ENCODE measurements around the gene SEC23A.
"Not testable (repeated sequence)": the region's sequence is repeated elsewhere in the genome, so short reads cannot be mapped to it uniquely, and the experiment has no call there.

SEC23A gene

DNA sequence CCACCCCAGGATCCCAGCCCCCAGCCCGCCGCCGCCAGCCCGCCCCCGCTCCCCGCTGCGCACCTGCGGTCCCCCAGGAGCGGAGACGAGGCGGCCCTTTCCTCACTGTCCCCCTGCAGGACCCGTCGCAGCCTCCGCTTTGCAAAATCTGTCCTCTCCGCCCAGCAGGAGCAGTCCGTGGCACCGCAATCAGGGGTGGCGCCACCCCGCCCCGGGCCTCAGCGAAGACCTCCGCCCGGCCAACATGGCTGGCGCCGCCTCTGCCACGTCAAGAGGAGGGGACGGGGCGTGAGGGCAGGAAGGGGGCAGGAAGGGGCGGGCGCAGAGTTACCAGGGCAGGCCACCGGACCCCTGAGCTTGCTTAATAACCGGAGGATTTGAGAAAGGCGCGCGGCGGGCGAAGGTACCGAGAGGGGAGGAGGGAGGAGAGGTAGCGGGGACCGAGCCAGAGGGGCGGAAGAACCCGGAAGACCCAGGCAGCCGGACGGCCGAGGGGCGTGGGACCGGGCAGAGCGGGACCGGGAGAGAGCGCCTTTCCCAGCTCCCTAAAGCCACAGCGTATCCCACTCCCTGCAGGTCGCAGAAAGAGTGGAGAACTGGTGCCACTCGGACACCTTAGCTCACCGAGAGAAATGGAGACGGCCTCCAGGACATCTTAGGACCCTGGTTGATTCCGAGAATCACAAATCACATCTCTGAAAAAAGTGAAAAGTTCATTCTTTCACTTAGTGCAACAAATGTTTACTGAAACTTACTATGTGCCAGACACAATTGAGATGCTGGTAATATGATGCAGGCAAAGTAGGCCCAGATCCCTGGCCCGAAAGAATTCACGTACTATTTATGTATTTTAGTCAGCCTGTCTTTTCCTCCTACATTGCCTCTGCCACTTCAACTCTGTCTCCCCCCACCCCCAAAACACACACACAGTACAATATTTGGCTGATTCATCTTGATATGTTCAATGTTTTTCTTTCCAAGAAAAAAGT, at the start of gene SEC23A:
TSS of gene SEC23A (minus strand) at position 267 of the 989 bp plus-strand sequence. CDS start 7,117 bp downstream, outside the sequence.
- H3K27me3 ChIP-seq (ENCODE audit: insufficient read depth, low read length) = no peaks in the 10 kb centered on the region
- H3K79me2 ChIP-seq (ENCODE audit: control insufficient read depth, insufficient read depth, low read length, unreplicated experiment) = peaks cover 65% of the 10 kb centered on the region
- no peaks in the 10 kb centered on the region for H3K36me3 ChIP-seq (ENCODE audit: insufficient read depth, low read length)
- H3K4me3 ChIP-seq (ENCODE audit: low read depth, low read length) = peak within 1 kb of the TSS; percentile 84
- H2AFZ ChIP-seq (ENCODE audit: low read length, unreplicated experiment) = peak within 1 kb of the TSS; percentile 77
- peaks cover 15% of the 10 kb centered on the region for H3K4me1 ChIP-seq (ENCODE audit: control insufficient read depth, insufficient read depth, low read length, unreplicated experiment)
- peak within 1 kb of the TSS; percentile 87 for H3K27ac ChIP-seq (ENCODE audit: low read depth, low read length)

DNA sequence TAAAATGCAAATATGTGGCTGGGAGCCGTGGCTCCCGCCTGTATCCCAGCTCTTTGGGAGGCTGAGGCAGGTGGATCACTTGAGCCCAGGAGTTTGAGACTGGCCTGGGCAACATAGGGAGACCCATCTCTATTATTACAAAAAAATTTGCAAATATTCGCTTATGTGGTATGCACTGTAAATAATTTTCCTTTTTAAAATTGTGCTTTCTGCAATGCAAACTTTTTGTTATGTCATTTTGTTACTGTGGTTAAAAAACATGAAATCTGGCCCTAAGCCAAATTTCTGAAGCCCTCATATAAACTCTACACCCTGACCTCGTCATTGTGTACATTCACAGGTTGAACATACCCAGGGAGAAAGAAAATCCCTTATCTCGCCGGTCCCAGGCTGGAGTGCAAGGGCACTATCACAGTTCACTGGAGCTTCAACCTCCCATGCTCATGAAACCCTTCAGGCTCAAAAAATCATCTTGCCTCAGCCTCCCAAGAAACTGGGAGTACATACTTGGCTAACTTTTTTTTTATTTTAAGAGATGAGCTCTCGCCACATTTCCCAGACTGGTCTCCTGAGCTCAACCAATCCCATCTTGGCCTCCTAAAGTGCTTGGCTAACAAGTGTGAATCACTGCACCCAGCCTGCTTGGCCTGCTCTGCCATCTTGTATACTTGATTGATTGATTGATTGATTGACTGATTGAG, 42.4 kb upstream of the SEC23A start:
- Histone ChIP-seq H3K27ac (ENCODE audit: low read depth, low read length) (no peak overlapping the region), H3K36me3 (ENCODE audit: insufficient read depth, low read length) (peaks cover 10% of the 10 kb centered on the region; the same call in 1 of the 2 replicates)

DNA sequence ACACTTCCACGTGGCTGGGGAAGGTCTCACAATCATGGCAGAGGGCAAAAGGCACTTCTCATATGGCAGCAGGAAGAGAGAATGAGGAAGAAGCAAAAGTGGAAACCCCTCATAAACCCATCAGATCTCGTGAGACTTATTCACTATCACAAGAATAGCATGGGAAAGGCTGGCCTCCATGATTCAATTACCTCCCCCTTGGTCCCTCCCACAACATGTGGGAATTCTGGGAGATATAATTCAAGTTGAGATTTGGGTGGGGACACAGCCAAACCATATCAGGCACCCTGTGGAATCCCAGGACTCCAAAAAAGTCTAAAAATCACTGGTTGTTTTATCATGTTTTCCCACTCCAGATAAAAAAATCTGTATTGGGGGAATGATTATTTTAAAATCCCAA, 40.2 kb upstream of the SEC23A start:
- H3K79me2 ChIP-seq (ENCODE audit: control insufficient read depth, insufficient read depth, low read length, unreplicated experiment); H3K27ac ChIP-seq (ENCODE audit: low read depth, low read length); H3K4me3 ChIP-seq (ENCODE audit: low read depth, low read length); H3K27me3 ChIP-seq (ENCODE audit: insufficient read depth, low read length); H3K4me1 ChIP-seq (ENCODE audit: control insufficient read depth, insufficient read depth, low read length, unreplicated experiment); H2AFZ ChIP-seq (ENCODE audit: low read length, unreplicated experiment): not testable (repeated sequence)
- H3K36me3 ChIP-seq (ENCODE audit: insufficient read depth, low read length) = peaks cover 10% of the 10 kb centered on the region; the same call in 1 of the 2 replicates

More for the DNA sequence above, 42.4 kb upstream of the SEC23A start:
- H3K4me3 ChIP-seq (ENCODE audit: low read depth, low read length) = no peak overlapping the region
- H3K79me2 ChIP-seq (ENCODE audit: control insufficient read depth, insufficient read depth, low read length, unreplicated experiment) = no peaks in the 10 kb centered on the region
- no peaks in the 10 kb centered on the region for H3K27me3 ChIP-seq (ENCODE audit: insufficient read depth, low read length)
- no peaks in the 10 kb centered on the region for H3K4me1 ChIP-seq (ENCODE audit: control insufficient read depth, insufficient read depth, low read length, unreplicated experiment)
- H2AFZ ChIP-seq (ENCODE audit: low read length, unreplicated experiment) = no peak overlapping the region

DNA sequence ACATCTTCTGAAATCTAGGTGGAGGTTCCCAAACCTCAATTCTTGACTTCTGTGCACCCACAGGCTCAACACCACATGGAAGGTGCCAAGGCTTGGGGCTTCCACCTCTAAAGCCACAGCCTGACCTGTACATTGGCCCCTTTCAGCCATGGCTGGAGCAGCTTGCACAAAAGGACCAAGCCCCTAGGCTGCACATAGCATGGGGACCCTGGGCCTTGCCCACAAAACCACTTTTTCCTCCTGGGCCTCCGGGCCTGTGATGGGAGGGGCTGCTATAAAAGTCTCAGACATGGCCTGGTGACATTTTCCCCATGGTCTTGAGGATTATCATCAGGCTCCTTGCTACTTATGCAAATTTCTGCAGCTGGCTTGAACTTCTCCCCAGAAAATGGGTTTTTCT, 38.6 kb upstream of the SEC23A start:
- H3K79me2 ChIP-seq (ENCODE audit: control insufficient read depth, insufficient read depth, low read length, unreplicated experiment); H3K27me3 ChIP-seq (ENCODE audit: insufficient read depth, low read length); H3K27ac ChIP-seq (ENCODE audit: low read depth, low read length); H3K4me1 ChIP-seq (ENCODE audit: control insufficient read depth, insufficient read depth, low read length, unreplicated experiment); H3K4me3 ChIP-seq (ENCODE audit: low read depth, low read length); H3K36me3 ChIP-seq (ENCODE audit: insufficient read depth, low read length); H2AFZ ChIP-seq (ENCODE audit: low read length, unreplicated experiment): not testable (repeated sequence)

DNA sequence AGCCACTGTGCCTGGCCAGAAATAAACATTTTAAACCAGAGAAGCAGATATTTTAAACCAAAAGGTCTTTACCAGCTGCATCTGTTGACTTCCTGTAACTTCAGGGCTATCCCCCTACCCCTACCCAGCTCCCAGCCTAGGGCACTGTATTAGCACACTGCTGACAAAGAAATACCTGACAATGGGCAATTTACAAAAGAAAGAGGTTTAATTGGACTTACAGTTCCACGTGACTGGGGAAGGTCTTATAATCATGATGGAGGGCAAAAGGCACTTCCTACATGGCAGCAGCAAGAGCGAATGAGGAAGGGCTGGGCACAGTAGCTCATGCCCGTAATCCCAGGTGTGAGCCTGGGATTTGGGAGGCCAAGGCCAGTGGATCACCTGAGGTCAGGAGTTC, 37.1 kb upstream of the SEC23A start:
- Histone ChIP-seq H3K27ac (ENCODE audit: low read depth, low read length) (no peak overlapping the region), H3K27me3 (ENCODE audit: insufficient read depth, low read length) (no peaks in the 10 kb centered on the region), H3K79me2 (ENCODE audit: control insufficient read depth, insufficient read depth, low read length, unreplicated experiment) (no peaks in the 10 kb centered on the region), H3K36me3 (ENCODE audit: insufficient read depth, low read length) (peaks cover 6% of the 10 kb centered on the region), H3K4me3 (ENCODE audit: low read depth, low read length) (no peak overlapping the region), H2AFZ (ENCODE audit: low read length, unreplicated experiment) (no peak overlapping the region), H3K4me1 (ENCODE audit: control insufficient read depth, insufficient read depth, low read length, unreplicated experiment) (no peaks in the 10 kb centered on the region)

DNA sequence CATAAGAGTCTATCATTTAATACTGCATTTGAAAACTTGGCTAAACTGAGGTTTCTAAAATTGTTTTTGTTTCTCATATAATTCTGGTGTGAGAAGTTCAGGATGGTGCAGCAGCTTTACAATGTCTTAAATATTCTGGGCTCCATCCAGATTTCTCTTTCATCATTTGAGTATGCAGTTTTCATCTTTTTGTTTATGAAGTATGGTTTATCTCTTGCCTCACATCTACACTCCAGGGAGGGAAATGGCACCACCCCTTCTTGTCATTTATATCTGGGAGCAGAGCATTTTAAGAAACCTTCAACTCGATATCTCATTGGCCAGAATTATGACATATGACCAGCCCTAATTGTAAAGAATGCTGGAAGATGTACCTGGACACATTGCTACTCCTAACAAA, 35.4 kb upstream of the SEC23A start:
- Histone ChIP-seq H3K79me2 (ENCODE audit: control insufficient read depth, insufficient read depth, low read length, unreplicated experiment) (no peaks in the 10 kb centered on the region), H2AFZ (ENCODE audit: low read length, unreplicated experiment) (no peak overlapping the region), H3K4me3 (ENCODE audit: low read depth, low read length) (no peak overlapping the region), H3K27ac (ENCODE audit: low read depth, low read length) (no peak overlapping the region), H3K27me3 (ENCODE audit: insufficient read depth, low read length) (no peaks in the 10 kb centered on the region), H3K4me1 (ENCODE audit: control insufficient read depth, insufficient read depth, low read length, unreplicated experiment) (no peaks in the 10 kb centered on the region), H3K36me3 (ENCODE audit: insufficient read depth, low read length) (peaks cover 17% of the 10 kb centered on the region)

DNA sequence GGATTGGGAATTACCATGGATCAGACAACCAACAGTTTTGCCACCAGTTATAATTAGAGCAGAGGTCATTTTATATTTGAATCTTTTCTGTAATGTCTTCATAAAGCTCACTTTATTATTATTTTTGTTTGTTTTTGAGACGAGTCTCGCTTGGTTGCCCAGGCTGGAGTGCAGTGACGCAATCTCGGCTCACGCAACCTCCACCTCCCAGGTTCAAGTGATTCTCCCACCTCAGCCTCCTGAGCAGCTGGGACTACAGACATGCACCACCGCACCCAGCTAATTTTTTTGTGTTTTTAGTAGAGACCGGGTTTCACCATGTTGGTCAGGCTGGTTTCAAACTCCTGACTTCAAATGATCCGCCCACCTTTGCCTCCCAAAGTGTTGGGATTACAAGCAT, 34.8 kb upstream of the SEC23A start:
- not testable (repeated sequence) for H3K79me2 ChIP-seq (ENCODE audit: control insufficient read depth, insufficient read depth, low read length, unreplicated experiment)
- H3K36me3 ChIP-seq (ENCODE audit: insufficient read depth, low read length) = peaks cover 17% of the 10 kb centered on the region

DNA sequence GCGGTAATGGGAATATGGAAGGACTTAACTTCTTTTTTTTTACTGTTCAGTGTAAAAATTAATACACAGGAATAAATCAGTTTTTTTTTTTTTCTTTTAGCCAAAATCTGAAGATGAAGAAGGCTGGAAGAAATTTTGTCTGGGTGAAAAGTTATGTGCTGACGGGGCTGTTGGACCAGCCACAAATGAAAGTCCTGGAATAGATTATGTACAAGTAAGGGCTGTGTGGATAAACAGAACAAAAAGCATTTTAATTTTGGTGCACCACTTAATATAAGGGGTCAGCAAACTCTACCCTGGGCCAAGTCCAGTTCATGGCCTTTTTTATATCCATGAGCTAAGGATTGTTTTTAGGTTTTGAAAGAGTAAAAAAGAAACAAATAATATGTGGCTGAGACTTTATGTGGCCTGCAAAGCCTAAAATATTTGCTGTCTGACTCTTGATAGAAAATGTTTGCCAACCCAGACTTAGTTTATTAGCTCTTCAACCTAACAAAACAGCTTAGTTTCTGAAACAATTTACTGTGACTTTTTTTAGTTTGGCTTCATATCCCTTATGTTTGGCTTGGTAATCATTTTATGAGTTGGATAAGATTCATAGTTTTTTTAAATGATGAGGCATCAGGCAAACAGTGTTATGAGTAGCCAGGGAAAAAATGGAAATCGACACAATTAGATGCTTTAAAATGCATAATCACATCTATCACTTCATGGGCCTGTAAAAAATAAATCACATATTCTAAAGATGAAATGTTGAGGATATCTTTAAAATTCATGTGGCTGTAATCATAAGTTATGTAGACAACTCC, 19.5 kb upstream of the SEC23A start:
- peaks cover 33% of the 10 kb centered on the region for H3K36me3 ChIP-seq (ENCODE audit: insufficient read depth, low read length)
- no peak overlapping the region for H3K4me3 ChIP-seq (ENCODE audit: low read depth, low read length)
- H3K27me3 ChIP-seq (ENCODE audit: insufficient read depth, low read length) = no peaks in the 10 kb centered on the region
- no peak overlapping the region for H2AFZ ChIP-seq (ENCODE audit: low read length, unreplicated experiment)
- no peaks in the 10 kb centered on the region for H3K4me1 ChIP-seq (ENCODE audit: control insufficient read depth, insufficient read depth, low read length, unreplicated experiment)
- no peaks in the 10 kb centered on the region for H3K79me2 ChIP-seq (ENCODE audit: control insufficient read depth, insufficient read depth, low read length, unreplicated experiment)
- no peak overlapping the region for H3K27ac ChIP-seq (ENCODE audit: low read depth, low read length)

More for the DNA sequence above, 34.8 kb upstream of the SEC23A start:
- not testable (repeated sequence) for H3K4me1 ChIP-seq (ENCODE audit: control insufficient read depth, insufficient read depth, low read length, unreplicated experiment); H3K4me3 ChIP-seq (ENCODE audit: low read depth, low read length); H2AFZ ChIP-seq (ENCODE audit: low read length, unreplicated experiment); H3K27me3 ChIP-seq (ENCODE audit: insufficient read depth, low read length); H3K27ac ChIP-seq (ENCODE audit: low read depth, low read length)

DNA sequence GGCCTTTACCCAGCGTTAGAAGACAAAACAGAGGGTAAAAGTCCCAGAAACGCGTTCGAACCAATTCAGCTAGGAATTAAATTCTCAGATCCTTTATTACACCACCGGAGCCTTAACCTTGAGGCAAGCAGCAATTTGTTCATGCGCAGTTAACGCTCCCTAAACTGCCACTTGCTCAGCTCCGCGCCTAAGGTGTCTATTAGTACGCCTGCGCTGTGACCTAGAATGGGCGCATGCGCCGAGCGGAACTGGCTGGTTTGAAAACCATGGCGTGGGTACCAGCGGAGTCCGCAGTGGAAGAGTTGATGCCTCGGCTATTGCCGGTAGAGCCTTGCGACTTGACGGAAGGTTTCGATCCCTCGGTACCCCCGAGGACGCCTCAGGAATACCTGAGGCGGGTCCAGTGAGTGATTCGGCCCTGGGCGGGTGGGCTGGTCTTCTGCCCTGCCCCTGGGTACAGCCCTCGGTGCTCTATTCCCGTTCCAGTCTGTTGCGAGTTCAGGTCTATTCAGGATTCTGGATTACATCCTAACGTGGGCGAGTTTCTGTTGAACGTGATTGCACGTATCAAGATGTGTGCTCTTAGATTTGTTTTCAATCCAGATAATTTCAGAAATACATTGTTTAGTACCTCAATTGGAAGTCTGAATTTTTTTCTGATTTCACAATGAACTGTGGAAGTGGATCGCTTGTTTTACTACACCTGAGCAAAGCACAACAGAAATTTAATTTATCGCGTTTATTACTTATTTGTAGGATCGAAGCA, 11.2 kb upstream of the SEC23A start, which contains the start of gene GEMIN2:
TSS of gene GEMIN2 (plus strand) at position 251 of the 766 bp plus-strand sequence. CDS start at position 267, 16 bp downstream.
- H3K36me3 ChIP-seq (ENCODE audit: insufficient read depth, low read length) = peaks cover 10% of the 10 kb centered on the region
- peak within 1 kb of the TSS; percentile 93 for H3K4me3 ChIP-seq (ENCODE audit: low read depth, low read length)
- no peaks in the 10 kb centered on the region for H3K27me3 ChIP-seq (ENCODE audit: insufficient read depth, low read length)
- H3K4me1 ChIP-seq (ENCODE audit: control insufficient read depth, insufficient read depth, low read length, unreplicated experiment) = peaks cover 6% of the 10 kb centered on the region
- peak within 1 kb of the TSS; percentile 35 for H3K27ac ChIP-seq (ENCODE audit: low read depth, low read length)
- H2AFZ ChIP-seq (ENCODE audit: low read length, unreplicated experiment) = peak within 1 kb of the TSS; percentile 93
- peaks cover 20% of the 10 kb centered on the region for H3K79me2 ChIP-seq (ENCODE audit: control insufficient read depth, insufficient read depth, low read length, unreplicated experiment)
